IgD-negative memory B cell (primary cell): ENCODE measurements around the gene ARFGAP1. TPM values are rescaled to one million over a fixed set of nuclear protein-coding genes. Genes with fewer than 3 reads are reported as not detected.

Experiments
- H3K27ac Mint-ChIP-seq, 3 donors: one replicate each; pipeline ENCODE4 v1.8.0; 2020 to 2022; ENCODE audit warnings: mild to moderate bottlenecking in 3 of 3, mixed read lengths in 3 of 3, moderate library complexity in 1 of 3
- H3K27me3 Mint-ChIP-seq: one replicate; pipeline ENCODE4 v1.8.0; 2021; ENCODE audit warnings: mixed read lengths
- H3K36me3 Mint-ChIP-seq: one replicate; pipeline ENCODE4 v1.8.0; 2020; ENCODE audit warnings: mild to moderate bottlenecking, mixed read lengths
- H3K4me1 Mint-ChIP-seq, 3 donors: one replicate each; pipeline ENCODE4 v1.8.0; 2020 to 2022; ENCODE audit warnings: mixed read lengths in 3 of 3, mild to moderate bottlenecking in 1 of 3
- H3K4me3 Mint-ChIP-seq, 4 donors: one replicate each; pipeline ENCODE4 v1.8.0; 2020 to 2022; ENCODE audit warnings: mild to moderate bottlenecking in 4 of 4, mixed read lengths in 4 of 4, moderate library complexity in 3 of 4
- H3K9me3 Mint-ChIP-seq, 3 donors: one replicate each; pipeline ENCODE4 v1.8.0; 2020 to 2021; ENCODE audit warnings: mixed read lengths in 3 of 3, mild to moderate bottlenecking in 1 of 3
- polyA plus RNA-seq: library from polyadenylated mRNA; unstranded; fragments of 300-500 nt; fragmentation: Illumina TruSeq; gene quantifications from one replicate; pipeline ENCODE4 v1.2.3, GENCODE V29; 2021

Gene ARFGAP1
- polyA plus RNA-seq, 1 donor from 2014 or later, result 12.2 TPM

- no peaks in the 10 kb centered on the region for H3K9me3 Mint-ChIP-seq
- H3K36me3 Mint-ChIP-seq, result no peaks in the 10 kb centered on the region
- H3K4me3 Mint-ChIP-seq, result no peak within 1 kb of the TSS
- H3K4me1 Mint-ChIP-seq, result peaks cover 0 to 1% (median 0%) of the 10 kb centered on the region in 3 donors
- H3K27me3 Mint-ChIP-seq, result peaks cover 39% of the 10 kb centered on the region
- H3K27ac Mint-ChIP-seq, result no peak within 1 kb of the TSS
Observed at GRCh38 chr20:63235399-63235983, 37.1 kb upstream of the ARFGAP1 start, which contains the start of gene BIRC7. TSS of gene BIRC7 (plus strand) at chr20:63235905. CDS start at chr20:63236097, 192 bp downstream.

- Mint-ChIP-seq H3K4me3 (no peak overlapping the region), H3K4me1 (peaks cover 0 to 1% (median 0%) of the 10 kb centered on the region in 3 donors), H3K27ac (no peak overlapping the region), H3K9me3 (no peaks in the 10 kb centered on the region), H3K36me3 (no peaks in the 10 kb centered on the region), H3K27me3 (peaks cover 31% of the 10 kb centered on the region)
Observed at GRCh38 chr20:63236116-63236837, 36.3 kb upstream of the ARFGAP1 start.

GRCh38 chr20:63238031-63238430 lies 34.6 kb upstream of the ARFGAP1 start:
- H3K27me3 Mint-ChIP-seq, result peaks cover 18% of the 10 kb centered on the region
- no peaks in the 10 kb centered on the region for H3K9me3 Mint-ChIP-seq
- H3K36me3 Mint-ChIP-seq, result no peaks in the 10 kb centered on the region
- H3K4me1 Mint-ChIP-seq, result peaks cover 0 to 4% (median 0%) of the 10 kb centered on the region in 3 donors
- H3K4me3 Mint-ChIP-seq, result no peak overlapping the region
- H3K27ac Mint-ChIP-seq, result no peak overlapping the region

- H3K4me1 Mint-ChIP-seq, result peaks cover 0 to 4% (median 0%) of the 10 kb centered on the region in 3 donors
- H3K27ac Mint-ChIP-seq, result no peak overlapping the region
- no peak overlapping the region for H3K4me3 Mint-ChIP-seq
- H3K27me3 Mint-ChIP-seq, result peaks cover 12% of the 10 kb centered on the region
- H3K36me3 Mint-ChIP-seq, result no peaks in the 10 kb centered on the region
- H3K9me3 Mint-ChIP-seq, result no peaks in the 10 kb centered on the region
Observed at GRCh38 chr20:63238514-63239125, 34.0 kb upstream of the ARFGAP1 start.

GRCh38 chr20:63239431-63239830 lies 33.2 kb upstream of the ARFGAP1 start:
- H3K36me3 Mint-ChIP-seq, result no peaks in the 10 kb centered on the region
- H3K4me3 Mint-ChIP-seq, result no peak overlapping the region
- H3K27ac Mint-ChIP-seq, result no peak overlapping the region
- H3K4me1 Mint-ChIP-seq, result peaks cover 0 to 4% (median 0%) of the 10 kb centered on the region in 3 donors
- H3K9me3 Mint-ChIP-seq, result no peaks in the 10 kb centered on the region
- H3K27me3 Mint-ChIP-seq, result peaks cover 13% of the 10 kb centered on the region

- no peak overlapping the region for H3K27ac Mint-ChIP-seq
- H3K4me1 Mint-ChIP-seq, result peaks cover 0 to 4% (median 0%) of the 10 kb centered on the region in 3 donors
- H3K4me3 Mint-ChIP-seq, result no peak overlapping the region
- peaks cover 12% of the 10 kb centered on the region for H3K27me3 Mint-ChIP-seq
- H3K9me3 Mint-ChIP-seq, result no peaks in the 10 kb centered on the region
- H3K36me3 Mint-ChIP-seq, result no peaks in the 10 kb centered on the region
Observed at GRCh38 chr20:63240004-63240403, 32.6 kb upstream of the ARFGAP1 start.

- Mint-ChIP-seq H3K36me3 (no peaks in the 10 kb centered on the region), H3K4me3 (no peak overlapping the region), H3K27ac (no peak overlapping the region), H3K9me3 (no peaks in the 10 kb centered on the region), H3K4me1 (peaks cover 0 to 4% (median 0%) of the 10 kb centered on the region in 3 donors), H3K27me3 (peaks cover 9% of the 10 kb centered on the region)
Observed at GRCh38 chr20:63241272-63241671, 31.3 kb upstream of the ARFGAP1 start.

- peaks cover 18% of the 10 kb centered on the region for H3K27me3 Mint-ChIP-seq
- no peak overlapping the region for H3K4me3 Mint-ChIP-seq
- no peak overlapping the region for H3K27ac Mint-ChIP-seq
- no peaks in the 10 kb centered on the region for H3K9me3 Mint-ChIP-seq
- no peaks in the 10 kb centered on the region for H3K36me3 Mint-ChIP-seq
- peaks cover 0 to 4% (median 0%) of the 10 kb centered on the region in 3 donors for H3K4me1 Mint-ChIP-seq
Observed at GRCh38 chr20:63242736-63243135, 29.9 kb upstream of the ARFGAP1 start.

- peaks cover 0 to 4% (median 0%) of the 10 kb centered on the region in 3 donors for H3K4me1 Mint-ChIP-seq
- peak overlapping the region in 1 of 4 donors; percentile 17 for H3K4me3 Mint-ChIP-seq
- H3K27ac Mint-ChIP-seq, result no peak overlapping the region
- H3K9me3 Mint-ChIP-seq, result no peaks in the 10 kb centered on the region
- H3K36me3 Mint-ChIP-seq, result no peaks in the 10 kb centered on the region
- H3K27me3 Mint-ChIP-seq, result peaks cover 23% of the 10 kb centered on the region
Observed at GRCh38 chr20:63243604-63244247, 28.9 kb upstream of the ARFGAP1 start.

- Mint-ChIP-seq H3K27me3 (peaks cover 30% of the 10 kb centered on the region), H3K4me1 (peaks cover 0 to 4% (median 0%) of the 10 kb centered on the region in 3 donors)
Observed at GRCh38 chr20:63244468-63244867, 28.1 kb upstream of the ARFGAP1 start.

GRCh38 chr20:63246490-63247288 lies 25.9 kb upstream of the ARFGAP1 start:
- H3K4me1 Mint-ChIP-seq, result peaks cover 0 to 4% (median 0%) of the 10 kb centered on the region in 3 donors
- H3K36me3 Mint-ChIP-seq, result peaks cover 2% of the 10 kb centered on the region
- H3K4me3 Mint-ChIP-seq, result peak overlapping the region in 1 of 4 donors; percentile 32
- H3K27ac Mint-ChIP-seq, result no peak overlapping the region
- peaks cover 34% of the 10 kb centered on the region for H3K27me3 Mint-ChIP-seq
- no peaks in the 10 kb centered on the region for H3K9me3 Mint-ChIP-seq

More at GRCh38 chr20:63244468-63244867, 28.1 kb upstream of the ARFGAP1 start:
- Mint-ChIP-seq H3K4me3 (no peak overlapping the region), H3K36me3 (no peaks in the 10 kb centered on the region), H3K9me3 (no peaks in the 10 kb centered on the region), H3K27ac (no peak overlapping the region)

GRCh38 chr20:63247671-63248228 lies 24.9 kb upstream of the ARFGAP1 start:
- peaks cover 38% of the 10 kb centered on the region for H3K27me3 Mint-ChIP-seq
- no peak overlapping the region for H3K27ac Mint-ChIP-seq
- H3K36me3 Mint-ChIP-seq, result peaks cover 2% of the 10 kb centered on the region
- H3K4me3 Mint-ChIP-seq, result peak overlapping the region in 1 of 4 donors; percentile 17
- no peaks in the 10 kb centered on the region for H3K4me1 Mint-ChIP-seq
- H3K9me3 Mint-ChIP-seq, result no peaks in the 10 kb centered on the region

- no peak overlapping the region for H3K4me3 Mint-ChIP-seq
- peaks cover 40% of the 10 kb centered on the region for H3K27me3 Mint-ChIP-seq
- H3K4me1 Mint-ChIP-seq, result peaks cover 0 to 2% (median 0%) of the 10 kb centered on the region in 3 donors
- no peak overlapping the region for H3K27ac Mint-ChIP-seq
- H3K9me3 Mint-ChIP-seq, result no peaks in the 10 kb centered on the region
- peaks cover 2% of the 10 kb centered on the region for H3K36me3 Mint-ChIP-seq
Observed at GRCh38 chr20:63248835-63249591, 23.6 kb upstream of the ARFGAP1 start.
